Transverse colon (tissue), 4 donors: ENCODE data around the gene HPCAL1. TPM values are rescaled to one million over a fixed set of nuclear protein-coding genes. Genes with fewer than 3 reads are reported as not detected.

Experiments used
- DNase-seq: peaks from one replicate; pipeline ENCODE4 v3.0.0-alpha.2; 2019
- H3K27ac ChIP-seq, 4 donors: fragments of 200-600 bp; sonication (generic); 2 replicates each; pipeline ENCODE4 v1.5.1; 2016 to 2018; ENCODE audit warnings: inconsistent platforms in 4 of 4
- H3K27me3 ChIP-seq: fragments of 200-600 bp; sonication (generic); 2 replicates; pipeline ENCODE4 v1.5.1; 2017; ENCODE audit warnings: inconsistent platforms
- H3K36me3 ChIP-seq, 4 donors: fragments of 200-600 bp; sonication (generic); 2 replicates each; pipeline ENCODE4 v1.5.1; 2017 to 2019; ENCODE audit warnings: inconsistent platforms in 4 of 4
- H3K4me1 ChIP-seq, 4 donors: fragments of 200-600 bp; sonication (generic); 2 replicates each; pipeline ENCODE4 v1.5.1; 2017 to 2020; ENCODE audit warnings: inconsistent platforms in 4 of 4
- H3K4me3 ChIP-seq, 4 donors: fragments of 200-600 bp; sonication (generic); 1 replicate in 1 of 4; 2 replicates in 3 of 4; pipeline versions ENCODE4 v1.5.1 to v1.6.1; 2017 to 2019; ENCODE audit warnings: inconsistent platforms in 4 of 4
- H3K9me3 ChIP-seq, 2 donors: fragments of 200-600 bp; sonication (generic); 2 replicates each; pipeline ENCODE4 v1.5.1; 2017 to 2019; ENCODE audit warnings: inconsistent platforms in 2 of 2
- EP300 ChIP-seq: sonication (generic); formaldehyde crosslinking; IDR thresholded peaks from one replicate; pipeline ENCODE4 v1.6.1; 2017; ENCODE audit warnings: antibody characterized with exemption, low read depth
- POLR2A ChIP-seq: fragments of 450-650 bp; IDR thresholded peaks from one replicate; pipeline ENCODE4 v1.6.1; 2016; ENCODE audit warnings: antibody characterized with exemption, mild to moderate bottlenecking, moderate library complexity
- POLR2AphosphoS5 ChIP-seq, 3 donors: sonication (generic); formaldehyde crosslinking; IDR thresholded peaks; one replicate each; pipeline ENCODE4 v1.6.1; 2016; ENCODE audit warnings: antibody characterized with exemption in 3 of 3
- WGBS, 2 donors: methylation state at CpG; one replicate each; pipeline ENCODE4 v1.1.5; 2018; ENCODE audit warnings: low coverage in 1 of 2; 5-methylcytosine and 5-hydroxymethylcytosine counted together
- in situ Hi-C, 4 donors: fragments of 200-750 bp; cut with MboI; loops; one replicate each; pipeline versions ENCODE4 v1.15.0 to v1.15.1; 2017; ENCODE audit warnings: low sequenced_read_pairs in 3 of 4, low pct_ligation_motif_present in 1 of 4, low pct_unique_long_range_greater_than_20kb in 1 of 4
- intact Hi-C: fragments of 100-400 bp; cut with DNase I; formaldehyde crosslinking; loops from one replicate; pipeline ENCODE4 v1.15.1; 2023; ENCODE audit warnings: low total_unique reads
- total RNA-seq, 4 donors: library from RNA; depleted of rRNA; stranded (reverse); fragments of >200 nt; gene quantifications; one replicate each; pipeline ENCODE4 v1.1.0, GENCODE V29; 2016
- TF ChIP-seq, protein P1 (sequence below), 5 experiments: fragments of 200-600 bp in 3 of 5; fragments of 450-650 bp in 2 of 5; sonication (generic) in 3 of 5; IDR thresholded peaks; 1 replicate in 2 of 5; 2 replicates in 3 of 5; pipeline ENCODE4 v1.5.1; 2016 to 2017; ENCODE audit warnings: antibody characterized with exemption in 5 of 5, inconsistent platforms in 3 of 5, mild to moderate bottlenecking in 2 of 5, moderate library complexity in 1 of 5

Gene HPCAL1
- total RNA-seq, 4 donors from 2014 or later = 88.9 to 221 (median 129) TPM

DNA sequence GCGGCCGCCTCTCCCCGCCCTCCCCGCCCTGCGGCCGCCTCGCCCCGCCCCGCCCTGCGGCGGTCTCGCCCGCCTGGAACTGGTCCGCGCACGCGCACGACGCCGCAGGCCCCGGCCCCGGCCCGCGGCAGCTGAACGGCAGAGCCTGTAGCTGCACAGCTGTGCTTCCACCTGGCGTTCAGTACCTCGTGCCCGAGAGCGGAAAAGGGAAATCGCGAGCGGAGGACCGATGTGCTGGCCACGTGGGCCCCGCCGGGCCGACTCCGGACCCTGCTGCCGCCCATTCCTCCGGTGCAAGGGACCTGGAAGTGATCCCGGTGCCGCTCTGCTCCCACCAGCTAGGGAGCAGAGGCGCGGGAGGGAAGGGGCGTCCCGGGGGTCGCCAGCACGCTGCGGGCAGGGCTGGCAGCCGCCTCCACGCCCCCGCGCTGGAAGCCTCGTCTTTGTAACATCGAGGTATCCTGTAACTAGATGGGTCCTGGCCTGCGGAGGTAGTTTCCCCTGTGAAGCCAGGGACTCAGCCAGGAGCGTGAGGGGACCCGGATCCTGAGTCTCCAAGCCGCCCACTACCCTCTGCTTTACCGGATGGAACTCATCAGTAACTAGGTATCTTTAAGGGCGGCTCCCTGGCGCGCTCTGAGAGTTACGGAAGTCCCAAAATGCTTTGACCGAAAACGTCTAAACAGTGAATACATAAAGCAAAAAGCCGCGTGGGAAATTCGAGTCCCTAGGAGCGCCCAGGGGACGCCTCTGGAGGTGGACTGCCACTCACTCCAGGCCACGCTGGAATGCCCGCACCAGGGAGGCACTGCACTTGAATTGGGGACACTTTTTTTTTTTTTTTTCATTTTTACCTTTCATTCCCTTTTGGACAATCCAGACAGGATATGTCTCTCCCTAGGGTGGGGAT lies 146.1 kb downstream of the HPCAL1 start:
- TF ChIP-seq POLR2A = peak; percentile 89
- TF ChIP-seq, protein P1, sequence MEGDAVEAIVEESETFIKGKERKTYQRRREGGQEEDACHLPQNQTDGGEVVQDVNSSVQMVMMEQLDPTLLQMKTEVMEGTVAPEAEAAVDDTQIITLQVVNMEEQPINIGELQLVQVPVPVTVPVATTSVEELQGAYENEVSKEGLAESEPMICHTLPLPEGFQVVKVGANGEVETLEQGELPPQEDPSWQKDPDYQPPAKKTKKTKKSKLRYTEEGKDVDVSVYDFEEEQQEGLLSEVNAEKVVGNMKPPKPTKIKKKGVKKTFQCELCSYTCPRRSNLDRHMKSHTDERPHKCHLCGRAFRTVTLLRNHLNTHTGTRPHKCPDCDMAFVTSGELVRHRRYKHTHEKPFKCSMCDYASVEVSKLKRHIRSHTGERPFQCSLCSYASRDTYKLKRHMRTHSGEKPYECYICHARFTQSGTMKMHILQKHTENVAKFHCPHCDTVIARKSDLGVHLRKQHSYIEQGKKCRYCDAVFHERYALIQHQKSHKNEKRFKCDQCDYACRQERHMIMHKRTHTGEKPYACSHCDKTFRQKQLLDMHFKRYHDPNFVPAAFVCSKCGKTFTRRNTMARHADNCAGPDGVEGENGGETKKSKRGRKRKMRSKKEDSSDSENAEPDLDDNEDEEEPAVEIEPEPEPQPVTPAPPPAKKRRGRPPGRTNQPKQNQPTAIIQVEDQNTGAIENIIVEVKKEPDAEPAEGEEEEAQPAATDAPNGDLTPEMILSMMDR (IDR thresholded peaks at IDR 0.05) = peak in 1 of 5 experiments; percentile 13
- peak; percentile 92 to 96 (median 95) for TF ChIP-seq POLR2AphosphoS5 (IDR thresholded peaks at IDR 0.05)
- TF ChIP-seq EP300 = no peak
- Histone ChIP-seq H3K27me3 (no peaks in the 10 kb centered on the region), H3K27ac (peak overlapping the region; percentile 94 to 98 (median 96)), H3K4me3 (peak overlapping the region; percentile 39 to 73 (median 62)), H3K36me3 (peaks cover 0 to 9% (median under 1%) of the 10 kb centered on the region in 4 donors), H3K4me1 (peaks cover 14 to 60% (median 38%) of the 10 kb centered on the region in 4 donors), H3K9me3 (no peaks in the 10 kb centered on the region)
- in situ Hi-C loops (loop anchor here in 1 of 4 donors (25.0 kb wide), 1 partner anchor 612 kb away; the partner anchor contains the start of gene TAF1B), intact Hi-C loops (no loop called here)
- DNase-seq = peak; percentile 95
- WGBS, 2 donors = 0 to 5% methylated on average over 7 to 47 of the region's 73 CpGs

DNA sequence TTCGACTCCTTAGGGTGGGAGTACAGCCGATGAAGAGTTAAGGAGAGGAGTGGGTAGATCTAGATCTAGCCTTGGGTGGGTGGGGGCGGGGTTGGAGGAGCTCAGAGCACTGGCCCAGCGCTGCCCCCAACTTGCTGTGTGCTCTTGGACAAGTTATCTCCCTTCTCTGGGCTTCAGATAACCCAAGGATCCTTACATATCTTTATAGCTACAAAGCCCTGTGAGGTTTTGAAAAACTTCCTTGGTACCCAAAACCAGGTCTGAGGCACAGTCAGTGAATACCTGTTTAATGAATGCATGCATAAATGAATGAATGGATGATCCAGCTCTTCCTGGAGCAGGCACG lies 146.8 kb downstream of the HPCAL1 start:
- no peak for DNase-seq
- in situ Hi-C loops = loop anchor here in 1 of 4 donors (25.0 kb wide), 1 partner anchor 612 kb away; the partner anchor contains the start of gene TAF1B
- intact Hi-C loops = no loop called here
- TF ChIP-seq POLR2AphosphoS5 (IDR thresholded peaks at IDR 0.05) (no peak), EP300 (no peak), POLR2A (no peak)
- TF ChIP-seq, protein P1 (IDR thresholded peaks at IDR 0.05) = no peak
- 33% methylated on average over 1 to 5 of the region's 5 CpGs for WGBS, 2 donors
- Histone ChIP-seq H3K9me3 (no peaks in the 10 kb centered on the region), H3K4me1 (peaks cover 14 to 60% (median 38%) of the 10 kb centered on the region in 4 donors), H3K27ac (peak overlapping the region; percentile 94 to 98 (median 96)), H3K4me3 (peak overlapping the region in 3 of 4 donors; percentile 39 to 73 (median 55)), H3K27me3 (no peaks in the 10 kb centered on the region), H3K36me3 (peaks cover 0 to 2% (median 0%) of the 10 kb centered on the region in 4 donors)

DNA sequence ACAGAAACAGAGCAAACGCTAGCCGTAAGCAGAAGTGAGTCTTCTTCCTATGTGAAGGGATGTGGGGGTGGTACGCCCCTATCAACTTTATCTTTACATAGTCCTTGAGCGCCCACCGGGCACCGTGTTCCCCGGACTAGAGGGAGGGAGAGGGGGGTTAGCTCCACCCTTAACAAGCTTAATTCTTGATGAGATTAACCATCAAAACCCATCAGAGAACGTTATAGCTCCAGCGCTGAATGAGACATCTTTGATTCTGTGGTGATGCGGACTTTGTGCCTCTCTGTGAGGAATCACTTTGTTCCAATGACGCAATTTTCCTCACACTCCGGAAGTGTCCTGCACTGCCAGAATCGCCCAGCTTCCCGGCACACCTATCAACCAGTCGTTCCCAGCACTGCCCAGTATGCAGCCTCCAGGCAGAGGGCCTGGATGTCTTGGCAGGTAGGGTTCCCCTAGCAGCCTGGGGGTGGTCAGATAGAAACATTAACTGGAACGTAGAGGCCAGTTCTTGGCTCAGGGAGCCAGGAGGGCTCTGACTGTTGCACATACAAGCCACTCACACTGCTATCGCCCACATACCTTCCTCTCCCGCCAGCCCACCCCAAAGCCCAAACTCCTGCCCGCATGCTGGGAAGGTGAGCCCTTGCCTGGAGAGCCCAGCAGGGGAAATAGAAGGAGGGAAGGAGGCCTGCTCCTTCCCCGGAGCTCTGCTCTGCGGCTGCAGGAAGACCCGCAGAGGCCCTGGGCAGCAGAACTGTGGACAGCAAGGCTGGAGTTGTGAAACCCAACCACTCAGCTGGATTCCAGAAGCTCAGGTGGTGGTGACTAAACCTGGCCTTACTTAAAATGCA lies 147.4 kb downstream of the HPCAL1 start:
- Histone ChIP-seq H3K27me3 (no peaks in the 10 kb centered on the region), H3K9me3 (no peaks in the 10 kb centered on the region), H3K4me1 (peaks cover 14 to 60% (median 38%) of the 10 kb centered on the region in 4 donors), H3K36me3 (no peaks in the 10 kb centered on the region), H3K27ac (peak overlapping the region; percentile 94 to 98 (median 96)), H3K4me3 (peak overlapping the region in 1 of 4 donors; percentile 55)
- intact Hi-C loops (no loop called here), in situ Hi-C loops (loop anchor here in 2 of 4 donors (25.0 kb wide), 2 partner anchors 187 to 613 kb away; partner anchors contain the start of gene TAF1B (in 1 of the 2))
- TF ChIP-seq POLR2A = peak; percentile 87
- TF ChIP-seq, protein P1 (IDR thresholded peaks at IDR 0.05) = peak in 1 of 5 experiments; percentile 16
- TF ChIP-seq EP300 = no peak
- TF ChIP-seq POLR2AphosphoS5 (IDR thresholded peaks at IDR 0.05) = peak; percentile 77 to 90 (median 89)
- whole genome bisulfite sequencing, 2 donors = 20 to 65% methylated on average over 10 to 21 of the region's 22 CpGs
- peak; percentile 86 for DNase-seq
